IPS DF 4.7 (cell line): ENCODE results near the gene C6orf163.

ENCODE experiments used
- DNase-seq: peaks from one replicate; pipeline ENCODE4 v3.0.0-alpha.2; 2013; ENCODE audit warnings: low spot score; ENCODE audit errors: extremely low read depth

The C6orf163 gene

GRCh38 chr6:87408721-87409155 is 64.1 kb downstream of the C6orf163 start:
- DNase-seq: no peak
